HT1080 (cell line): ENCODE results near the gene HHATL. TPM values are rescaled to one million over a fixed set of nuclear protein-coding genes. Genes with fewer than 3 reads are reported as not detected.
"Not testable (repeated sequence)": the region's sequence is repeated elsewhere in the genome, so short reads cannot be mapped to it uniquely, and the experiment has no call there.

Experiments used
- DNase-seq: peaks from one replicate; pipeline ENCODE4 v3.0.0-alpha.2; 2015; ENCODE audit warnings: low read depth
- total RNA-seq: library from RNA; depleted of rRNA; stranded (reverse); fragments of >200 nt; shearing (Covaris generic); gene quantifications from 2 replicates; pipeline ENCODE4 v1.2.3, GENCODE V29; 2014

HHATL gene
- total RNA-seq, 1 experiment from 2014 or later: not detected

- DNase-seq: no peak
Observed at GRCh38 chr3:42734263-42734860, 31.8 kb upstream of the HHATL start.

- no peak for DNase-seq
Observed at GRCh38 chr3:42733501-42734262, 31.1 kb upstream of the HHATL start.

GRCh38 chr3:42732829-42733459 is 30.3 kb upstream of the HHATL start:
- DNase-seq: no peak

DNA sequence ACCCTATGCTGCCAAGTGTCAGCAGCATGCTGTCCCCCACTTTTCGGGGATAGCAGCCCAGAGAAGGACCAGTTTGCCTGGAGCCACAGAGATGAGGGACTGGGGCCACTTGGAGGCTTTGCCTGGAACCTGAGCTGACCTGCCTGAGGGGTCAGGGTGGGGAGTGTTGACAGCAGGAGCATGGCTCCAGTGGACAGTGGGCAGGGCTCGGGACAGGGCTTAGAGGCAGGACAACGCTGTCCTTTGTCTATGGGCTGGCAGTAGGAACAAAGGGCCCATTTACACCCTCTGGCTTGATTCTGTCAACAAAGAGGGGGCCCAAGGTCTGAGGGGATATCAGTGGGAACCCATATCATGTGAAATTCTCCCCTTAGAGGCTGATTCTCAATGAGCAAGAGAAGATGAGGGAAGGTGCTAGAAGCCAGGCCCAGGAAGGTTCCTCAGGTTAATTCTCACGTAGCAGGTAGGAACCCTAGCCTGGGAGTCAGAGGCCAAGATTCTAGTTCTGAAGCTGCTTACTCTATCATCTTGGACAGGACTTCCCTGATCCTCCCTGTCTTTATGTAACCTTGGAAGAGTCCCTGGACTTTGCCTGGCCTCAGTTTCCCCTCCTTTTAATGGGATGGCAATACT is 29.7 kb upstream of the HHATL start:
- no peak for DNase-seq

GRCh38 chr3:42731476-42732195 is 29.0 kb upstream of the HHATL start:
- no peak for DNase-seq

- DNase-seq: no peak
Observed at GRCh38 chr3:42730706-42731420, 28.3 kb upstream of the HHATL start.

DNA sequence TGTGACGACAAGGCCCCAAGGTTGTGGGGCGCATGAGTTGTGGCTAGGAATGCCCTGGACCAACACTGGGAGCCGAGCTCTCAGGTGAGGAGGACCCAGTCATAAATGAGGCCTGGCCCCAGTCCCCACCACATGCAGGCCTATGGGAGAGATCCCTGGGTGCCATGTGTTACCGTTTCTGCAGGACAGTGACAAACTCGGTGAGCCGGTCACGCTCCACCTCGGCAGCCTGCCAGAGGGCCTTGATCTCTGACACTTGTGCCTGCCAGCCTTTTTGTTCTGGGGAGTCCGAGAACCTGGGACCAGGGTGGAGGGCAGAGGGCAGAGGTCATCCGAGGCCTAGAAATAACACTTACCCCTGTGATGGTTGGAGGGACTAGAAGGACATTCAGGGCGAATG is 27.7 kb upstream of the HHATL start:
- DNase-seq: no peak

DNA sequence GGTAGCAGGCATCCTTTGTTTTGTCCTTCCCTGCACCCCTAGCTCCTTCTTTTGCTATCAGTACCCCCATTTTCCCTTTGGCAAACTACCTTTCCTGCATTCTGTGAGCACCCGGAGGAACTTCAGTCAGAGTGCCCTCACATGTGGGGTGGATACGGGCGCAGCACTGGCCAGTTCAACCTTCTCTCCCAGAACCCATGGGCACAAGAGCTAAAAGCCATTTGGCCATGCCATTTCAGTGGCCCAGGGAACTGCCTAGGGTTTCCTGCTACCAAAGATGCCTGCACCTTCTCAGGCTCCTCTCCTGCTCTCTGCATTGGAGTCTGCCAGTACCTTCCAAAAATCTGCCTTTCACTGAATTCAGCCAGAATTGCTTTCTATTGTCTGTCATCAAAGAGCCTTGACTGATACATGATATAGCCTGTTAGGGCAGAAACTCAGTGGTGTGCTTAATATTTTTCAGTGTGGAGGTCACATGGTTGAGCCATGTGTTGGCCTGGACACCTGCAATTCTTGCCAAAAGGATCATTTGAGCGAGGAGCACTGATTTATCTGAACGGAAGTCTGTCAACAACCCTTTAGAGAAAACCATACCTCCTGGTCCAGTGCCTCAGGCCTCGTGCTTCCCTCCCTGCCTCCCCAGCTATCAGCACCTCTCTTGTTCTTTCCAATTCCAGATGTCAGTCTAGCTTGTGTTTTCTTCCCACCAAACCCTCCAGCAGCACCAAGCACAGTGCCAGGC is 27.0 kb upstream of the HHATL start:
- no peak for DNase-seq

DNA sequence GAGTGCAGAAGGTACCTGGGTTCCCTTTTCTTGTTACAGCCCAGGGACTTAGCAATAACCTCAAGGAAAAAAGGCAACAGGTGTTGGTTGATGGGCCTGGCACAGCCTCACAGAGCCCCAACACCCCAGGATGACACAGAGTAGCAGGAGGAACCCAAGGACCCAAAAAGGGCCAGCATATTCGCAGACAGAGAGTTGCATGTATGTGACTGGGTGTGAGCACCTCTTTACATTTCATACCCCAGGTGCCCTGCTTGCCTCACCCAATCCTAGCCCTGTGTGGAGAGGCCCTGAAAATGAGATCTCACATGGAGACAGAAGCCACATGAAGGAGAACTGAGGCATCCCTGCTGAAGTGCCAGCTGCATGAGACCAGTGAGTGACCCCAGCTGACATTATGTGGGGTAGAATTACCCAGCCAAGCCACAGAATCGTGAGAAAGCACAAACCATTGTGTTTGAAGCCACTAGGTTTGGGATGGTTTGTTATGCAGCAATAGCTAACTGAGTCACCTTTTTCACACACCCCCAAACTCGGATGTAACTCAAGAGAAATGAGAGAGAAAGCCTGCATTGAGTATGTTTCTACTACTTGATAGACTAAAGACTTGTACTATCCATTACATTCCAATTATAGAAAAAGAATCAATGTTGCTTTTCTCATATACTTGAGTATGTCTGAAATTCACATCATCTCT is 26.2 kb upstream of the HHATL start:
- DNase-seq: no peak

- no peak for DNase-seq
Observed at GRCh38 chr3:42728056-42728455, 25.5 kb upstream of the HHATL start.

DNA sequence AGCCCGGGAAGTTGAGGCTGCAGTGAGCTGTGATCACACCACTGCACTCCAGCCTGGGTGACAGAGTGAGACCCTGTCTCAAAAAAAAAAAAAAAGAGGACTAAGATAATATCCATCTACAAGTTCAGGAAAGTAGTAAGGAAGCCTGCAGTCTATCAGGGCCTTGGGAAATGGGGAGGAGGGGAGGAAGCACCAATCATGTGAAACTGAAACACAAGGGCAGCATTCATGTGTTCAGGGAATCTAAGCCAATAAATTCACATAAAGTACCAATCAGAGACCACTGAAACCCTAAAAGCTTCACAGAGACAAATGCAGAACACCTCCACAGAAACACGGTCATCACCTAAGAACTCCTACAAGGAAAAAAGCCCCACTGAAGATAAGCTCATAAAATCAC is 22.9 kb upstream of the HHATL start:
- no peak for DNase-seq

GRCh38 chr3:42723219-42723618 is 20.6 kb upstream of the HHATL start:
- no peak for DNase-seq

DNA sequence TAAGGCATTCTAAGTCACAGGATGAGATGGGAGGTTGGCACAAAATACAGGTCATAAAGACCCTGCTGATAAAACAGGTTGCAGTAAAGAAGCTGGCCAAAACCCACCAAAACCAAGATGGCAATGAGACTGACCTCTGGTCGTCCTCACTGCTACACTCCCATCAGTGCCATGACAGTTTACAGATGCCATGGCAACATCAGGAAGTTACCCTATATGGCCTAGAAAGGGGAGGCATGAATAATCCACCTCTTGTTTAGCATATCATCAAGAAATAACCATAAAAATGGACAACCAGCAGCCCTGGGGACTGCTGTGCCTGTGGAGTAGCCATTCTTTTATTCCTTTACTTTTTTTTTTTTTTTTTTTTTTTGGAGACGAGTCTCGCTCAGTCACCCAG is 19.8 kb upstream of the HHATL start:
- DNase-seq: not testable (repeated sequence)

DNA sequence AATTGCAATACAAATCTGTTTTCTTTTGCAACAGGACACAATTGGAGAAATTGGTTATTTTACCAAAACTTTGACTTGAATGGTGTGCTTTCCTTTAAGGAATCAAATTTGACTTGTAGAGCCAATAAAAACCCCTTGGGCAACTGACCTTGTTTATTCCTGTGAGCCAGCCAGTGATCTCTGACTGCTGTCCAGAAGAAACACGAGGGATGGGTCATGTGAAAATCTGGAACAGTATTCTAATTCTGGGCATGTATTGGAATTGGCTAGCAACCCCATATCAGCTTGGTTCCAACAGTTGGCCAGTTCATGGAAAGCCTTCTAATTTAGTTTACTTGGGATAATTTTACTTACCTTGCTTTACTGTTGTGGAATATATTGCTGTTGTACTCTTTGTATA is 19.1 kb upstream of the HHATL start:
- no peak for DNase-seq

DNA sequence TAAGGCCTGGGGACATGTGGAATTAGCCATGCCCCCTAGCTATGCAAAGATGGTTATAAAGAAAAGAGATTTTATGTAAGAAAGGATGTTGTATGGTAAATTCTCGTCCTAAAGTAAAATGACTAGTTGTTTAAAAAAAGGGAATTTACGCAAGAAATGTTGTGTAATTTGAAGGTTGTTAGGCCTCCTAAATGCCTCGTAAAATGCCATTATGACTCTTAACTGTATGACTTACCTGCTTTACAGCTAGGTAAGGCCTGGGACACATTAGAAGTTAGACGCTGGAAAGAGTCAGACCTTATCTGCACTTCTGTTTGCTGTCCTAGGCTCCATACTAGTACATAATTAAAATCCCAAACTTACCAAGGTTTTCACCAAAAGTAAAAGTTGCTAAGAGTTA is 17.5 kb upstream of the HHATL start:
- no peak for DNase-seq

DNA sequence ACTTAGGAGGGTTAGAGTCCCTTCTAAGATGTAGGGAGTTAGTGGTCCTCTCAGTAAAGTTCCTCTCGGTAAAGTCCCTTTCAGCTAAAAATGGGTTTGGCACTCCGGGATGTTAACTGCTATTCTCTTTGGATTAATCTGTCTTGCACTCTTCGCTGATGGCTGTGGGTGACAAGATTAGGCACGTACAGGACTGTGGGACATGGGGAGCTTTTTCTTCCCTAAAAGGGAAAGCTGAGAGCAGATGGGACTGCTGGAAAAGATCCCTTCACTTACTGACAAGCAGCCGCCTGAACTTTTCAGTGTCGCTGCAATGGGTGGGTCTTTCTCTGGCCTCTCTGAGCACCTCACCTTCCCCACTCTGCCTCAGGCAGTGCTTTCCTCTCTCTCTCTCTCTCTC is 16.4 kb upstream of the HHATL start:
- no peak for DNase-seq

GRCh38 chr3:42718338-42718737 is 15.7 kb upstream of the HHATL start:
- no peak for DNase-seq

- DNase-seq: no peak
Observed at GRCh38 chr3:42717306-42717705, 14.7 kb upstream of the HHATL start.

DNA sequence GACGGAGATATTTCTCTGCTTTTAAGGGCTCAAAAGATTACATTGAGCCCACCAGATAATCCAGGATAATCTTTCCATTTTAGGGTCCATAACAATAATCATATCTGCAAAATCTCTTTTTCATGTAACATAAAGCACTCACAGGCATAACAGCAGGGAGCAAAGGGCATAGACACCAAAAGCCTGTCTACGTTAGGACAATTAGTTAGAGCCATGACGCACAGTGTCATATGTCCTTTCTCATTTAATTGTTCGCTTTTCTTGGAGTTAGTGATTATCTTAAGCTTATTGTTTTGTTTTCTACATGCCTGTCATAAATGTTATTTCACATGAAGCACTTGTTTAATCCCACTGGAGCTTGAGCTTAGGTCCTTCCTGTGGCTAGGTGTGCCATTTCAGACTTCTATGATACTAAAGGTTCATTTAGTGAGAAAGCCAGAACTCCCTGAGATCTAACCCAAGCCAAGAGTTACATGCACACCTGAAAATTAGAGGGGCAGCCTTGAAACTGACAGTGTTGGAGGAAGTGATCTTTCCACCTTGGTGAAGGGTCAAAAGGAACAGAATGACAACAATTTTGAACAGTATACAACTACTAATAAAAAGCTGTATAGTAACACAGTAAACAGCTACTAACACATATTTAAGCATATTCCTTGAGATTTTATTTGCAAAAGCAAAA is 11.7 kb upstream of the HHATL start:
- DNase-seq: no peak
